HepG2 (cell line): ENCODE data around the gene HSP90AB1. TPM values are rescaled to one million over a fixed set of nuclear protein-coding genes. Genes with fewer than 3 reads are reported as not detected.
A peak's percentile ranks its signal among the peaks of the same experiment; 100 is the strongest.

Experiments used
- ATAC-seq: fragments of 200-7000 bp; cut with Tn5 transposase; 3 replicates; pipeline ENCODE4 v1.9.1; 2020; ENCODE audit warnings: mild to moderate bottlenecking, moderate library complexity
- Bru-seq: library from RNA; stranded (reverse); fragments of 400-500 nt; gene quantifications from one replicate; lab custom pipeline; 2021; lab: Mats Ljungman, UMichigan
- BruChase-seq, 2 experiments: library from RNA; stranded (reverse); fragments of 400-500 nt; gene quantifications; one replicate each; lab custom pipeline; 2021; lab: Mats Ljungman, UMichigan
- BruUV-seq: library from RNA; stranded (reverse); fragments of 400-500 nt; replicated peaks from 2 replicates; lab custom pipeline; 2021; lab: Mats Ljungman, UMichigan
- CTCF ChIA-PET: fragments of 300-600 bp; formaldehyde crosslinking; extraction: SDS; loops from one replicate; lab custom pipeline; 2021; ENCODE audit warnings: low total read pairs, inconsistent platforms, low intra/inter-chr PET ratio; lab: Yijun Ruan, JAX
- POLR2A ChIA-PET: fragments of 350-600 bp; sonication (Branson Sonifier 250); formaldehyde crosslinking; loops from one replicate; lab custom pipeline; 2020; ENCODE audit warnings: antibody characterized with exemption, inconsistent platforms; lab: Yijun Ruan, JAX
- DNase-seq: peaks from one replicate; pipeline ENCODE4 v3.0.0-alpha.2; 2015; ENCODE audit warnings: low spot score
- FAIRE-seq: peaks from 3 replicates; lab custom pipeline; 2011; peaks lifted over from hg19 to GRCh38; lab: Jason Lieb, UNC
- H2AFZ ChIP-seq: one replicate; pipeline ENCODE4 v1.6.1; 2011; ENCODE audit warnings: low read length, inconsistent platforms
- H3K27ac ChIP-seq: fragments of 300-600 bp; 3 replicates; pipeline ENCODE4 v1.8.0; 2011; ENCODE audit warnings: mixed run types, mild to moderate bottlenecking, mixed read lengths, low read length, inconsistent platforms; ENCODE audit not compliant: insufficient read depth; ENCODE audit errors: extremely low read length
- H3K27me3 ChIP-seq, 2 experiments: fragments of 200-600 bp in 1 of 2; 2 replicates in 1 of 2; 3 replicates in 1 of 2; pipeline versions ENCODE4 v1.6.0 to v1.8.0; 2011; ENCODE audit warnings: low read length in 2 of 2, mild to moderate bottlenecking in 2 of 2, moderate library complexity in 2 of 2, inconsistent platforms in 1 of 2; ENCODE audit not compliant: insufficient read depth in 2 of 2, control insufficient read depth in 1 of 2
- H3K36me3 ChIP-seq, 2 experiments: fragments of 200-600 bp in 1 of 2; replicated peaks in 1 of 2; 2 replicates in 1 of 2; 3 replicates in 1 of 2; pipeline versions ENCODE4 v1.5.1 to v1.8.0; 2011; ENCODE audit warnings: low read length in 2 of 2, inconsistent platforms in 1 of 2; ENCODE audit not compliant: insufficient read depth in 2 of 2, control insufficient read depth in 1 of 2
- H3K4me1 ChIP-seq: 2 replicates; pipeline ENCODE4 v1.5.1; 2012; ENCODE audit warnings: low read length, inconsistent platforms; ENCODE audit not compliant: insufficient read depth
- H3K4me2 ChIP-seq: 2 replicates; pipeline ENCODE4 v1.6.0; 2011; ENCODE audit warnings: low read depth, low read length, inconsistent platforms
- H3K4me3 ChIP-seq, 3 experiments: fragments of 200-600 bp in 1 of 3; sonication (generic), shearing (Covaris generic) in 1 of 3; replicated peaks in 1 of 3; 2 replicates each; pipeline ENCODE4 v1.5.1; 2011 to 2016; ENCODE audit warnings: low read length in 3 of 3, inconsistent platforms in 2 of 3, low read depth in 2 of 3, mild to moderate bottlenecking in 2 of 3, control low read depth in 1 of 3, mixed read lengths in 1 of 3; ENCODE audit not compliant: insufficient read depth in 1 of 3
- H3K79me2 ChIP-seq: one replicate; pipeline ENCODE4 v1.6.1; 2011; ENCODE audit warnings: low read length, inconsistent platforms; ENCODE audit not compliant: insufficient read depth
- H3K9ac ChIP-seq: 2 replicates; pipeline ENCODE4 v1.6.0; 2011; ENCODE audit warnings: mild to moderate bottlenecking, low read depth, low read length, inconsistent platforms; ENCODE audit not compliant: insufficient read depth
- H3K9me3 ChIP-seq: 2 replicates; pipeline ENCODE4 v1.5.1; 2012; ENCODE audit warnings: mild to moderate bottlenecking, low read length
- H4K20me1 ChIP-seq: 2 replicates; pipeline ENCODE4 v1.6.0; 2011; ENCODE audit warnings: inconsistent platforms, mild to moderate bottlenecking, low read length, moderate library complexity; ENCODE audit not compliant: insufficient read depth
- AKAP8 ChIP-seq: sonication (generic); formaldehyde crosslinking; IDR thresholded peaks from 2 replicates; pipeline ENCODE4 v1.5.1; 2020; ENCODE audit warnings: mild to moderate bottlenecking, missing genetic modification reagents
- DNMT3B ChIP-seq: conservative IDR thresholded peaks from 2 replicates; pipeline ENCODE4 v1.6.1; 2016; ENCODE audit warnings: missing biosample characterization, control low read depth
- HNF1A ChIP-seq, 2 experiments: sonication (generic) in 1 of 2; formaldehyde crosslinking in 1 of 2; IDR thresholded peaks; 2 replicates each; pipeline versions ENCODE4 v1.4.0 to v1.6.1; 2016 to 2020; ENCODE audit warnings: borderline replicate concordance in 1 of 2, low read depth in 1 of 2, mild to moderate bottlenecking in 1 of 2, missing genetic modification reagents in 1 of 2
- NFE2L1 ChIP-seq: sonication (generic); formaldehyde crosslinking; IDR thresholded peaks from 2 replicates; pipeline ENCODE4 v1.4.0; 2020; ENCODE audit warnings: missing genetic modification reagents, mild to moderate bottlenecking, borderline replicate concordance
- PHF21A ChIP-seq: sonication (generic); formaldehyde crosslinking; IDR thresholded peaks from 2 replicates; pipeline ENCODE4 v1.5.0; 2020; ENCODE audit warnings: mild to moderate bottlenecking, missing genetic modification reagents
- SMYD3 ChIP-seq: sonication (generic); formaldehyde crosslinking; IDR thresholded peaks from 2 replicates; pipeline ENCODE4 v1.8.1; 2023; ENCODE audit warnings: mild to moderate bottlenecking, missing genetic modification reagents
- THRA ChIP-seq: sonication (generic); formaldehyde crosslinking; IDR thresholded peaks from 2 replicates; pipeline ENCODE4 v1.4.0; 2020; ENCODE audit warnings: missing genetic modification reagents, borderline replicate concordance
- ZNF496 ChIP-seq: sonication (generic); formaldehyde crosslinking; IDR thresholded peaks from 2 replicates; pipeline ENCODE4 v1.8.1; 2023; ENCODE audit warnings: mild to moderate bottlenecking, moderate library complexity, missing genetic modification reagents; ENCODE audit not compliant: insufficient replicate concordance
- ZNF562 ChIP-seq: sonication (generic); formaldehyde crosslinking; IDR thresholded peaks from 2 replicates; pipeline ENCODE4 v1.8.0; 2022; ENCODE audit warnings: missing genetic modification reagents, borderline replicate concordance
- ZNF850 ChIP-seq: sonication (generic); formaldehyde crosslinking; conservative IDR thresholded peaks from 2 replicates; pipeline ENCODE4 v1.9.0; 2021; ENCODE audit warnings: mild to moderate bottlenecking, missing genetic modification reagents
- WGBS: methylation state at CpG from one replicate; pipeline ENCODE4 v1.1.6; 2017; ENCODE audit warnings: low lambda C conversion rate; 5-methylcytosine and 5-hydroxymethylcytosine counted together
- in situ Hi-C: cut with HindIII; loops from 2 replicates; pipeline ENCODE4 v1.10.0; 2017; ENCODE audit warnings: low pct_unique_long_range_greater_than_20kb; ENCODE audit not compliant: extremely low pct_ligation_motif_present
- intact Hi-C: fragments of 100-400 bp; cut with micrococcal nuclease; formaldehyde crosslinking; loops from one replicate; pipeline ENCODE4 v1.10.0; 2022; ENCODE audit not compliant: unreplicated experiment
- long read RNA-seq, 2 experiments: library from RNA in 1 of 2; library from polyadenylated mRNA in 1 of 2; stranded (forward) in 1 of 2; unstranded in 1 of 2; transcript quantifications; one replicate each; pipeline ENCODE4 v2.0.0, GENCODE V29; 2019 to 2022
- polyA minus RNA-seq, 3 experiments: library from RNA; depleted of rRNA, polyadenylated mRNA; stranded (reverse); fragments of >200 nt; gene quantifications; 2 replicates each; pipeline ENCODE4 v1.2.3, GENCODE V29; 2011; ENCODE audit warnings: low replicate concordance in 1 of 3
- polyA plus RNA-seq, 8 experiments: library from polyadenylated mRNA; depleted of rRNA in 3 of 8; stranded (reverse) in 7 of 8; unstranded in 1 of 8; fragments of >200 nt; fragmentation: Illumina TruSeq in 4 of 8; extraction: Trizol in 4 of 8; gene quantifications; 2 replicates each; pipeline versions ENCODE4 v1.2.1 to v1.2.3, GENCODE V29; 2011 to 2016; ENCODE audit warnings: low read depth in 4 of 8, missing spikeins in 1 of 8, mixed read lengths in 1 of 8; ENCODE audit not compliant: insufficient read depth in 1 of 8
- total RNA-seq, 5 experiments: library from RNA; depleted of rRNA; stranded (reverse); fragments of >200 nt; fragmentation: Illumina TruSeq; extraction: Trizol; gene quantifications; 2 replicates each; pipeline ENCODE4 v1.2.3, GENCODE V29; 2016; ENCODE audit warnings: low read depth in 1 of 5

HSP90AB1 gene
- total RNA-seq (2016; rRNA removed; fragmentation: Illumina TruSeq; extraction: Trizol) = 1,472 and 2,212 TPM in 2 replicates
- 123 and 155 TPM in 2 replicates for total RNA-seq (2016; cell fraction: cytosol; rRNA removed; fragmentation: Illumina TruSeq; extraction: Trizol; ENCODE audit: low read depth)
- total RNA-seq (2016; cell fraction: insoluble cytoplasmic fraction; rRNA removed; fragmentation: Illumina TruSeq; extraction: Trizol) = 1,508 and 1,964 TPM in 2 replicates
- 383 and 490 TPM in 2 replicates for total RNA-seq (2016; cell fraction: membrane; rRNA removed; fragmentation: Illumina TruSeq; extraction: Trizol)
- 1,014 and 1,081 TPM in 2 replicates for total RNA-seq (2016; cell fraction: nucleus; rRNA removed; fragmentation: Illumina TruSeq; extraction: Trizol)
- polyA plus RNA-seq (2011; rRNA removed) = 1,076 and 1,325 TPM in 2 replicates
- 1,072 and 1,224 TPM in 2 replicates for polyA plus RNA-seq (2011; cell fraction: cytosol; rRNA removed)
- 279 and 406 TPM in 2 replicates for polyA plus RNA-seq (2011; cell fraction: nucleus; rRNA removed)
- 1,683 and 1,883 TPM in 2 replicates for polyA plus RNA-seq (2012)
- polyA plus RNA-seq (2016; cell fraction: cytosol; fragmentation: Illumina TruSeq; extraction: Trizol; ENCODE audit: low read depth) = 155 and 188 TPM in 2 replicates
- 2,023 and 2,380 TPM in 2 replicates for polyA plus RNA-seq (2016; cell fraction: insoluble cytoplasmic fraction; fragmentation: Illumina TruSeq; extraction: Trizol; ENCODE audit: low read depth)
- 336 and 456 TPM in 2 replicates for polyA plus RNA-seq (2016; cell fraction: membrane; fragmentation: Illumina TruSeq; extraction: Trizol; ENCODE audit: low read depth)
- 1,245 and 1,272 TPM in 2 replicates for polyA plus RNA-seq (2016; cell fraction: nucleus; fragmentation: Illumina TruSeq; extraction: Trizol; ENCODE audit: insufficient read depth, low read depth)
- 1,001 and 1,123 TPM in 2 replicates for polyA minus RNA-seq (2011; rRNA and poly(A)+ RNA removed; ENCODE audit: low replicate concordance)
- polyA minus RNA-seq (2011; cell fraction: cytosol; rRNA and poly(A)+ RNA removed) = 1,091 and 1,101 TPM in 2 replicates
- 271 and 440 TPM in 2 replicates for polyA minus RNA-seq (2011; cell fraction: nucleus; rRNA and poly(A)+ RNA removed)
- Bru-seq, nascent RNA = percentile 100 among the genes with signal in this experiment
- BruChase-seq, experiment 1, labeled RNA remaining after a 6-hour chase = percentile 100 among the genes with signal in this experiment
- BruChase-seq, experiment 2, labeled RNA remaining after a 2-hour chase = percentile 100 among the genes with signal in this experiment
- long read RNA-seq, experiment 1, transcript HSP90AB1-201 (12 exons, 2,582 nt) = minor isoform, 9 of 3,337 reads
- long read RNA-seq, experiment 1, transcript HSP90AB1-203 (12 exons, 2,572 nt) = major isoform, 1,948 of 3,337 reads
- long read RNA-seq, experiment 1, partial matches to known transcripts = 1,322 of 3,337 reads
- long read RNA-seq, experiment 1, other reads (novel, unspliced or antisense) = 57 of 3,337 reads
- long read RNA-seq, experiment 2, transcript HSP90AB1-201 (12 exons, 2,582 nt) = minor isoform, 5 of 4,317 reads
- long read RNA-seq, experiment 2, transcript HSP90AB1-203 (12 exons, 2,572 nt) = major isoform, 1,803 of 4,317 reads
- long read RNA-seq, experiment 2, partial matches to known transcripts = 2,181 of 4,317 reads
- long read RNA-seq, experiment 2, other reads (novel, unspliced or antisense) = 328 of 4,317 reads

- peak; percentile 82 for FAIRE-seq
- in situ Hi-C loops = no loop called here
- H2AFZ ChIP-seq = no peak within 1 kb of the TSS
- H3K4me3 ChIP-seq = peak within 1 kb of the TSS; percentile 81 to 97 (median 87)
- H3K4me1 ChIP-seq = peaks cover 72% of the 10 kb centered on the region
- CTCF ChIA-PET = no interaction called here
- H3K9me3 ChIP-seq = no peaks in the 10 kb centered on the region
- under 1% methylated on average over 25 of the region's 34 CpGs for WGBS
- DNase-seq = peak; percentile 98
- H3K27me3 ChIP-seq = no peaks in the 10 kb centered on the region; a peak in 1 of 5 replicates
- BruUV-seq = no TSS peak
- peaks cover 53% of the 10 kb centered on the region for H3K79me2 ChIP-seq
- POLR2A ChIA-PET = interaction anchor here (0.6 to 8.4 kb wide), 45 partner anchors 9 to 620 kb away, joined by 3 to 264 read pairs (median 6); partner anchors contain the start of genes AARS2, CDC5L, GTPBP2 and MRPL14
- peak within 1 kb of the TSS; percentile 99 for H3K9ac ChIP-seq
- peak; percentile 65 for ATAC-seq
- intact Hi-C loops = no loop called here
- peaks cover 49% of the 10 kb centered on the region for H4K20me1 ChIP-seq
- H3K27ac ChIP-seq = peak within 1 kb of the TSS; percentile 96
- H3K4me2 ChIP-seq = peak within 1 kb of the TSS; percentile 85
- H3K36me3 ChIP-seq = peaks cover 20 to 38% of the 10 kb centered on the region in 2 experiments
- no peak for TF ChIP-seq NFE2L1
- no peak; the same call in 1 of the 2 replicates for TF ChIP-seq SMYD3 (CRISPR knock-in tag)
- peak; percentile 64 for TF ChIP-seq PHF21A (CRISPR knock-in tag)
- no peak for TF ChIP-seq ZNF496 (CRISPR knock-in tag)
- peak; percentile 63; the same call in 1 of the 2 replicates for TF ChIP-seq THRA (CRISPR knock-in tag)
- no peak for TF ChIP-seq AKAP8 (CRISPR knock-in tag)
- peak; percentile 87; the same call in 1 of the 2 replicates for TF ChIP-seq DNMT3B
- no peak for TF ChIP-seq ZNF850 (CRISPR knock-in tag)
- no peak for TF ChIP-seq ZNF562 (CRISPR knock-in tag)
- TF ChIP-seq HNF1A (IDR thresholded peaks at IDR 0.05; ENCODE audit: low read depth) = no peak
- TF ChIP-seq HNF1A (CRISPR knock-in tag; IDR thresholded peaks at IDR 0.05; ENCODE audit: borderline replicate concordance) = 0 out of 2 replicates have a peak, but pooled peaks have one; percentile 16
Observed at GRCh38 chr6:44246663-44247337, at the start of gene HSP90AB1. Gene HSP90AB1, plus strand, starts transcription at chr6:44247101. Its CDS starts 1,529 bp downstream, at chr6:44248630.
